CD4-positive, alpha-beta memory T cell (primary cell): ENCODE results near the gene KLHL25. TPM values are rescaled to one million over a fixed set of nuclear protein-coding genes. Genes with fewer than 3 reads are reported as not detected.

ENCODE experiments used
- CTCF ChIA-PET: fragments of 350-600 bp; sonication (Branson Sonifier 250); formaldehyde crosslinking; loops from one replicate; lab custom pipeline; 2021; ENCODE audit warnings: inconsistent platforms; ENCODE audit not compliant: partially characterized antibody; lab: Charles Lee
- POLR2A ChIA-PET: fragments of 350-600 bp; sonication (Branson Sonifier 250); formaldehyde crosslinking; loops from one replicate; lab custom pipeline; 2021; ENCODE audit not compliant: partially characterized antibody; lab: Charles Lee
- DNase-seq, 5 donors: peaks; one replicate each; pipeline versions ENCODE4 v3.0.0 to v3.0.0-alpha.2; 2020 to 2022; ENCODE audit warnings: mixed read lengths in 1 of 5
- H3K27ac ChIP-seq: one replicate; pipeline ENCODE4 v1.7.0; 2013; ENCODE audit warnings: low read depth, low read length
- H3K27me3 ChIP-seq: 2 replicates; pipeline ENCODE4 v1.7.0; 2013; ENCODE audit warnings: mild to moderate bottlenecking, low read length, moderate library complexity; ENCODE audit not compliant: insufficient read depth
- H3K36me3 ChIP-seq: 2 replicates; pipeline ENCODE4 v1.7.0; 2013; ENCODE audit warnings: mild to moderate bottlenecking, low read length, moderate library complexity; ENCODE audit not compliant: insufficient read depth
- H3K4me1 ChIP-seq: 2 replicates; pipeline ENCODE4 v1.7.0; 2013; ENCODE audit warnings: mild to moderate bottlenecking, low read length, moderate library complexity; ENCODE audit not compliant: insufficient read depth
- H3K4me3 ChIP-seq, 2 donors: one replicate each; pipeline ENCODE4 v1.7.0; 2013; ENCODE audit warnings: low read length in 2 of 2, mild to moderate bottlenecking in 1 of 2
- H3K9me3 ChIP-seq, 2 donors: one replicate each; pipeline ENCODE4 v1.7.0; 2013; ENCODE audit warnings: low read length in 2 of 2, control low read depth in 1 of 2; ENCODE audit not compliant: control insufficient read depth in 1 of 2
- H3K27ac Mint-ChIP-seq, 7 donors: one replicate each; pipeline ENCODE4 v1.8.0; 2020 to 2021; ENCODE audit warnings: mixed read lengths in 7 of 7, mild to moderate bottlenecking in 6 of 7, inconsistent platforms in 3 of 7, moderate library complexity in 3 of 7
- H3K27me3 Mint-ChIP-seq, 2 donors: one replicate each; pipeline ENCODE4 v1.8.0; 2020 to 2021; ENCODE audit warnings: mixed read lengths in 2 of 2
- H3K36me3 Mint-ChIP-seq, 2 donors: one replicate each; pipeline ENCODE4 v1.8.0; 2020 to 2021; ENCODE audit warnings: mixed read lengths in 2 of 2, inconsistent platforms in 1 of 2, mild to moderate bottlenecking in 1 of 2
- H3K4me1 Mint-ChIP-seq, 4 donors: one replicate each; pipeline ENCODE4 v1.8.0; 2020 to 2021; ENCODE audit warnings: mixed read lengths in 4 of 4, mild to moderate bottlenecking in 1 of 4
- H3K4me3 Mint-ChIP-seq, 8 donors: one replicate each; pipeline ENCODE4 v1.8.0; 2020 to 2021; ENCODE audit warnings: mixed read lengths in 8 of 8, mild to moderate bottlenecking in 7 of 8, moderate library complexity in 6 of 8, inconsistent platforms in 3 of 8
- H3K9me3 Mint-ChIP-seq, 8 donors: one replicate each; pipeline ENCODE4 v1.8.0; 2020 to 2021; ENCODE audit warnings: mixed read lengths in 8 of 8, mild to moderate bottlenecking in 5 of 8, inconsistent platforms in 3 of 8, moderate library complexity in 1 of 8
- intact Hi-C: fragments of 100-400 bp; cut with micrococcal nuclease; formaldehyde crosslinking; loops from one replicate; pipeline ENCODE4 v1.15.1; 2023
- polyA plus RNA-seq, 2 donors: library from polyadenylated mRNA; unstranded; fragments of 300-500 nt; fragmentation: Illumina TruSeq; gene quantifications; one replicate each; pipeline ENCODE4 v1.2.3, GENCODE V29; 2021
- total RNA-seq, 2 experiments: library from RNA; stranded (reverse); gene quantifications; one replicate each; pipeline ENCODE4 v1.2.3, GENCODE V29; 2021

The KLHL25 gene
- total RNA-seq: 10 to 100 TPM; 10.3 to 11.4 TPM
- polyA plus RNA-seq: 1 to 10 TPM; 1.6 to 3.1 TPM

GRCh38 chr15:85794598-85795336 lies at the start of gene KLHL25:
KLHL25 (minus strand) TSS chr15:85794925; CDS start chr15:85769810, 25,115 bp downstream.
- Mint-ChIP-seq H3K36me3 (peaks cover 0 to 8% of the 10 kb centered on the region in 2 donors), H3K4me1 (peaks cover 25 to 51% (median 37%) of the 10 kb centered on the region in 4 donors), H3K4me3 (peak within 1 kb of the TSS; percentile 87 to 97 (median 93)), H3K27ac (peak within 1 kb of the TSS; percentile 71 to 96 (median 91)), H3K27me3 (no peaks in the 10 kb centered on the region), H3K9me3 (no peaks in the 10 kb centered on the region)
- no peaks in the 10 kb centered on the region for H3K36me3 ChIP-seq
- peaks cover 30% of the 10 kb centered on the region for H3K4me1 ChIP-seq
- peak within 1 kb of the TSS; percentile 65 for H3K27ac ChIP-seq
- H3K27me3 ChIP-seq: no peaks in the 10 kb centered on the region
- ChIA-PET POLR2A (interaction anchor here (0.6 to 5.4 kb wide), 10 partner anchors 9 to 1092 kb away, joined by 3 to 36 read pairs (median 4); no protein-coding TSS in a partner anchor), CTCF (interaction anchor here (1.0 to 1.6 kb wide), 4 partner anchors 9 to 46 kb away, joined by 3 to 6 read pairs (median 3); no protein-coding TSS in a partner anchor)
- H3K4me3 ChIP-seq: peak within 1 kb of the TSS; percentile 70 to 80
- DNase-seq: peak; percentile 91 to 95 (median 92)
- no peaks in the 10 kb centered on the region for H3K9me3 ChIP-seq
- intact Hi-C loops: loop anchor here (5.0 kb wide), 2 partner anchors 48 to 177 kb away; no protein-coding TSS in a partner anchor

GRCh38 chr15:85840802-85841152 lies 46.1 kb upstream of the KLHL25 start:
- Histone ChIP-seq H3K9me3 (no peaks in the 10 kb centered on the region), H3K27ac (no peak overlapping the region), H3K4me3 (no peak overlapping the region), H3K4me1 (peaks cover 10% of the 10 kb centered on the region), H3K36me3 (no peaks in the 10 kb centered on the region), H3K27me3 (no peaks in the 10 kb centered on the region)
- Mint-ChIP-seq H3K27ac (no peak overlapping the region), H3K36me3 (no peaks in the 10 kb centered on the region), H3K9me3 (no peaks in the 10 kb centered on the region), H3K4me3 (peak overlapping the region in 2 of 8 donors; percentile 67 to 84), H3K4me1 (peaks cover 0 to 6% (median 3%) of the 10 kb centered on the region in 4 donors), H3K27me3 (peaks cover 6 to 9% of the 10 kb centered on the region in 2 donors)
- CTCF ChIA-PET: interaction anchor here (0.5 to 6.9 kb wide), 26 partner anchors 11 to 544 kb away, joined by 3 to 152 read pairs (median 6); no protein-coding TSS in a partner anchor
- POLR2A ChIA-PET: interaction anchor here (1.3 to 2.0 kb wide), 2 partner anchors 111 to 113 kb away, joined by 3 to 4 read pairs; no protein-coding TSS in a partner anchor
- no peak for DNase-seq
- intact Hi-C loops: loop anchor here (1.0 to 10.0 kb wide), 6 partner anchors 48 to 546 kb away; partner anchors contain the start of gene KLHL25

- ChIA-PET POLR2A (interaction anchor here (0.6 to 2.0 kb wide), 3 partner anchors 102 to 112 kb away, joined by 3 to 4 read pairs (median 3); no protein-coding TSS in a partner anchor), CTCF (interaction anchor here (0.5 to 6.9 kb wide), 30 partner anchors 11 to 545 kb away, joined by 3 to 152 read pairs (median 5); no protein-coding TSS in a partner anchor)
- Histone ChIP-seq H3K9me3 (no peaks in the 10 kb centered on the region), H3K4me1 (peaks cover 10% of the 10 kb centered on the region), H3K27ac (no peak overlapping the region), H3K4me3 (no peak overlapping the region), H3K27me3 (no peaks in the 10 kb centered on the region), H3K36me3 (no peaks in the 10 kb centered on the region)
- Mint-ChIP-seq H3K4me3 (peak overlapping the region; percentile 31 to 84 (median 67)), H3K27ac (peak overlapping the region in 2 of 7 donors; percentile 10 to 12), H3K27me3 (peaks cover under 1 to 6% of the 10 kb centered on the region in 2 donors), H3K9me3 (no peaks in the 10 kb centered on the region), H3K36me3 (no peaks in the 10 kb centered on the region), H3K4me1 (peaks cover 0 to 6% (median 3%) of the 10 kb centered on the region in 4 donors)
- intact Hi-C loops: loop anchor here (1.0 to 10.0 kb wide), 6 partner anchors 48 to 545 kb away; partner anchors contain the start of gene KLHL25
- DNase-seq: peak; percentile 65 to 80 (median 70)
Observed at GRCh38 chr15:85840079-85840801, 45.5 kb upstream of the KLHL25 start.

- no peaks in the 10 kb centered on the region for H3K36me3 Mint-ChIP-seq
- peak overlapping the region in 3 of 8 donors; percentile 1 to 84 (median 31) for H3K4me3 Mint-ChIP-seq
- no peaks in the 10 kb centered on the region for H3K9me3 ChIP-seq
- H3K27me3 Mint-ChIP-seq: peaks cover 0 to 2% of the 10 kb centered on the region in 2 donors
- no peak overlapping the region for H3K4me3 ChIP-seq
- peaks cover 10% of the 10 kb centered on the region for H3K4me1 ChIP-seq
- H3K27me3 ChIP-seq: no peaks in the 10 kb centered on the region
- no peak for DNase-seq
- CTCF ChIA-PET: interaction anchor here (0.7 to 6.9 kb wide), 23 partner anchors 10 to 544 kb away, joined by 3 to 152 read pairs (median 6); no protein-coding TSS in a partner anchor
- peak overlapping the region in 1 of 7 donors; percentile 10 for H3K27ac Mint-ChIP-seq
- no peaks in the 10 kb centered on the region for H3K9me3 Mint-ChIP-seq
- H3K36me3 ChIP-seq: no peaks in the 10 kb centered on the region
- intact Hi-C loops: loop anchor here (1.0 to 10.0 kb wide), 6 partner anchors 47 to 545 kb away; partner anchors contain the start of gene KLHL25
- POLR2A ChIA-PET: interaction anchor here (1.3 to 2.0 kb wide), 2 partner anchors 110 to 111 kb away, joined by 3 to 4 read pairs; no protein-coding TSS in a partner anchor
- H3K27ac ChIP-seq: no peak overlapping the region
- peaks cover 0 to 6% (median 3%) of the 10 kb centered on the region in 4 donors for H3K4me1 Mint-ChIP-seq
Observed at GRCh38 chr15:85839643-85840042, 44.9 kb upstream of the KLHL25 start.

GRCh38 chr15:85838655-85839054 lies 43.9 kb upstream of the KLHL25 start:
- H3K9me3 Mint-ChIP-seq: no peaks in the 10 kb centered on the region
- Histone ChIP-seq H3K27ac (no peak overlapping the region), H3K4me1 (peaks cover 10% of the 10 kb centered on the region), H3K27me3 (no peaks in the 10 kb centered on the region), H3K4me3 (no peak overlapping the region), H3K9me3 (no peaks in the 10 kb centered on the region), H3K36me3 (no peaks in the 10 kb centered on the region)
- intact Hi-C loops: no loop called here
- POLR2A ChIA-PET: no interaction called here
- CTCF ChIA-PET: interaction anchor here (0.6 to 6.9 kb wide), 8 partner anchors 46 to 351 kb away, joined by 3 to 152 read pairs (median 4); no protein-coding TSS in a partner anchor
- peaks cover 0 to 6% (median 3%) of the 10 kb centered on the region in 4 donors for H3K4me1 Mint-ChIP-seq
- peaks cover 0 to 2% of the 10 kb centered on the region in 2 donors for H3K27me3 Mint-ChIP-seq
- no peak for DNase-seq
- no peaks in the 10 kb centered on the region for H3K36me3 Mint-ChIP-seq
- no peak overlapping the region for H3K27ac Mint-ChIP-seq
- no peak overlapping the region for H3K4me3 Mint-ChIP-seq

GRCh38 chr15:85837881-85838280 lies 43.2 kb upstream of the KLHL25 start:
- intact Hi-C loops: no loop called here
- no peak overlapping the region for H3K27ac ChIP-seq
- POLR2A ChIA-PET: no interaction called here
- CTCF ChIA-PET: interaction anchor here (0.9 to 6.9 kb wide), 3 partner anchors 96 to 110 kb away, joined by 3 to 152 read pairs (median 5); no protein-coding TSS in a partner anchor
- no peaks in the 10 kb centered on the region for H3K36me3 ChIP-seq
- DNase-seq: no peak
- H3K9me3 ChIP-seq: no peaks in the 10 kb centered on the region
- H3K4me3 Mint-ChIP-seq: no peak overlapping the region
- H3K4me1 Mint-ChIP-seq: peaks cover 0 to 6% (median 3%) of the 10 kb centered on the region in 4 donors
- H3K4me3 ChIP-seq: no peak overlapping the region
- H3K27me3 ChIP-seq: no peaks in the 10 kb centered on the region
- H3K4me1 ChIP-seq: peaks cover 10% of the 10 kb centered on the region
- H3K36me3 Mint-ChIP-seq: no peaks in the 10 kb centered on the region
- no peaks in the 10 kb centered on the region for H3K9me3 Mint-ChIP-seq
- H3K27me3 Mint-ChIP-seq: peaks cover 0 to 2% of the 10 kb centered on the region in 2 donors
- peak overlapping the region in 1 of 7 donors; percentile 53 for H3K27ac Mint-ChIP-seq
